NOMO-1 treated with DMSO at 0.1 percent for 48 hours (cell line): ENCODE data around the gene DTNBP1.

Experiments used
- DNase-seq: peaks from one replicate; lab custom pipeline; 2025; ENCODE audit not compliant: unreplicated experiment; lab: John Stamatoyannopoulos, UW

DTNBP1 gene

GRCh38 chr6:15536198-15536955, 126.5 kb downstream of the DTNBP1 start:
- DNase-seq = no peak

- no peak for DNase-seq
These were observed 127.2 kb downstream of the DTNBP1 start for GRCh38 chr6:15535495-15536197.

- peak; percentile 89 for DNase-seq
These were observed 127.9 kb downstream of the DTNBP1 start for GRCh38 chr6:15534974-15535373.

- no peak for DNase-seq
These were observed 129.3 kb downstream of the DTNBP1 start for GRCh38 chr6:15533379-15534026.

- no peak for DNase-seq
These were observed 130.9 kb downstream of the DTNBP1 start for GRCh38 chr6:15531973-15532372.

GRCh38 chr6:15530411-15530810, 132.4 kb downstream of the DTNBP1 start:
- no peak for DNase-seq

- no peak for DNase-seq
These were observed 134.0 kb downstream of the DTNBP1 start for GRCh38 chr6:15528870-15529269.

- DNase-seq = no peak
These were observed 134.8 kb downstream of the DTNBP1 start for GRCh38 chr6:15527838-15528617.

GRCh38 chr6:15526212-15526701, 136.6 kb downstream of the DTNBP1 start:
- no peak for DNase-seq

- DNase-seq = no peak
These were observed 137.9 kb downstream of the DTNBP1 start for GRCh38 chr6:15524861-15525401.

- no peak for DNase-seq
These were observed 138.9 kb downstream of the DTNBP1 start for GRCh38 chr6:15523679-15524630.

- no peak for DNase-seq
These were observed 139.8 kb downstream of the DTNBP1 start for GRCh38 chr6:15522856-15523529.

- no peak for DNase-seq
These were observed 140.4 kb downstream of the DTNBP1 start for GRCh38 chr6:15522427-15522826.

- DNase-seq = no peak
These were observed 140.8 kb downstream of the DTNBP1 start for GRCh38 chr6:15522026-15522425.

- no peak for DNase-seq
These were observed 141.2 kb downstream of the DTNBP1 start for GRCh38 chr6:15521582-15521981.

GRCh38 chr6:15520626-15521203, 142.1 kb downstream of the DTNBP1 start:
- no peak for DNase-seq

- DNase-seq = no peak
These were observed 143.1 kb downstream of the DTNBP1 start for GRCh38 chr6:15519681-15520080.

- no peak for DNase-seq
These were observed 143.9 kb downstream of the DTNBP1 start for GRCh38 chr6:15518878-15519277.

- DNase-seq = no peak
These were observed 144.8 kb downstream of the DTNBP1 start for GRCh38 chr6:15518057-15518456.
